GM23338 (cell line): ENCODE results near the gene USP32. TPM values are rescaled to one million over a fixed set of nuclear protein-coding genes. Genes with fewer than 3 reads are reported as not detected.

Experiments used
- ATAC-seq: fragments of 200-7000 bp; cut with Tn5 transposase; 3 replicates; pipeline ENCODE4 v1.9.1; 2020
- DNase-seq: peaks from one replicate; pipeline ENCODE4 v3.0.0-alpha.2; 2015; ENCODE audit warnings: low spot score
- H2AFZ ChIP-seq: fragments of 200-600 bp; sonication (generic); 2 replicates; pipeline ENCODE4 v1.8.0; 2016; ENCODE audit warnings: antibody characterized with exemption, mild to moderate bottlenecking, moderate library complexity
- H3F3A ChIP-seq: fragments of 200-600 bp; sonication (generic); replicated peaks from 2 replicates; pipeline ENCODE4 v1.8.0; 2017; ENCODE audit warnings: antibody characterized with exemption, mixed run types, low read depth
- H3K27ac ChIP-seq: fragments of 200-600 bp; sonication (generic); 2 replicates; pipeline ENCODE4 v1.6.1; 2016; ENCODE audit warnings: low read depth
- H3K27me3 ChIP-seq: fragments of 200-600 bp; sonication (generic); 2 replicates; pipeline ENCODE4 v1.8.0; 2016; ENCODE audit warnings: mild to moderate bottlenecking, mixed run types, moderate library complexity; ENCODE audit not compliant: insufficient read depth
- H3K36me3 ChIP-seq: fragments of 200-600 bp; sonication (generic); 2 replicates; pipeline ENCODE4 v1.8.0; 2016; ENCODE audit warnings: mild to moderate bottlenecking; ENCODE audit not compliant: insufficient read depth
- H3K4me1 ChIP-seq: fragments of 200-600 bp; sonication (generic); 2 replicates; pipeline ENCODE4 v1.8.0; 2016; ENCODE audit warnings: mild to moderate bottlenecking, moderate library complexity; ENCODE audit not compliant: insufficient read depth
- H3K4me2 ChIP-seq: fragments of 200-600 bp; sonication (generic); 2 replicates; pipeline ENCODE4 v1.7.1; 2017; ENCODE audit warnings: mixed run types
- H3K4me3 ChIP-seq: fragments of 200-600 bp; sonication (generic); 2 replicates; pipeline ENCODE4 v1.6.1; 2016; ENCODE audit warnings: mixed run types
- H3K79me2 ChIP-seq: fragments of 200-600 bp; sonication (generic); replicated peaks from 2 replicates; pipeline ENCODE4 v1.8.0; 2017; ENCODE audit warnings: mild to moderate bottlenecking; ENCODE audit not compliant: insufficient read depth
- H3K9me2 ChIP-seq: fragments of 200-600 bp; sonication (generic); 2 replicates; pipeline ENCODE4 v1.8.0; 2017; ENCODE audit not compliant: insufficient read depth
- H4K20me1 ChIP-seq: fragments of 200-600 bp; sonication (generic); replicated peaks from 2 replicates; pipeline ENCODE4 v1.8.0; 2017; ENCODE audit warnings: mild to moderate bottlenecking; ENCODE audit not compliant: insufficient read depth
- H3K27ac Mint-ChIP-seq: 2 replicates; pipeline ENCODE4 v1.8.0; 2020; ENCODE audit warnings: inconsistent platforms, mild to moderate bottlenecking, moderate library complexity, mixed read lengths
- H3K27me3 Mint-ChIP-seq: 3 replicates; pipeline ENCODE4 v1.8.0; 2022; ENCODE audit warnings: low read depth, mild to moderate bottlenecking, moderate library complexity, mixed read lengths, inconsistent platforms; ENCODE audit not compliant: insufficient read depth, poor library complexity
- H3K36me3 Mint-ChIP-seq: 3 replicates; pipeline ENCODE4 v1.8.0; 2021; ENCODE audit warnings: low read depth, mild to moderate bottlenecking, inconsistent platforms, moderate library complexity, mixed read lengths
- H3K4me1 Mint-ChIP-seq: 3 replicates; pipeline ENCODE4 v1.8.0; 2020; ENCODE audit warnings: mild to moderate bottlenecking, inconsistent platforms, mixed read lengths
- H3K4me3 Mint-ChIP-seq: 3 replicates; pipeline ENCODE4 v1.8.0; 2021; ENCODE audit warnings: moderate library complexity, mild to moderate bottlenecking, inconsistent platforms, mixed read lengths
- H3K9me3 Mint-ChIP-seq: 3 replicates; pipeline ENCODE4 v1.8.0; 2020; ENCODE audit warnings: moderate library complexity, mild to moderate bottlenecking, inconsistent platforms, mixed read lengths
- CREB1 ChIP-seq: fragments of 250-450 bp; sonication (Bioruptor Pico); IDR thresholded peaks from 2 replicates; pipeline ENCODE4 v1.5.0; 2020; ENCODE audit warnings: low read depth, mild to moderate bottlenecking, moderate library complexity
- EZH2 ChIP-seq: fragments of 200-600 bp; sonication (generic); IDR thresholded peaks from one replicate; pipeline ENCODE4 v1.8.0; 2017; ENCODE audit warnings: antibody characterized with exemption, mild to moderate bottlenecking, low read depth; ENCODE audit not compliant: unreplicated experiment
- EZH2phosphoT487 ChIP-seq: fragments of 200-600 bp; sonication (generic); IDR thresholded peaks from one replicate; pipeline ENCODE4 v1.8.1; 2018; ENCODE audit warnings: antibody characterized with exemption; ENCODE audit not compliant: unreplicated experiment
- JUNB ChIP-seq: IDR thresholded peaks from one replicate; pipeline ENCODE4 v1.6.1; 2016; ENCODE audit warnings: antibody characterized with exemption; ENCODE audit not compliant: unreplicated experiment
- NANOG ChIP-seq: IDR thresholded peaks from 2 replicates; pipeline ENCODE4 v1.6.1; 2016; ENCODE audit warnings: antibody characterized with exemption, borderline replicate concordance
- POLR2AphosphoS5 ChIP-seq: IDR thresholded peaks from 2 replicates; pipeline ENCODE4 v1.6.1; 2016; ENCODE audit warnings: antibody characterized with exemption, low read depth
- STAT1 ChIP-seq: IDR thresholded peaks from one replicate; pipeline ENCODE4 v1.6.1; 2016; ENCODE audit warnings: antibody characterized with exemption; ENCODE audit not compliant: unreplicated experiment
- ZNF114 ChIP-seq: fragments of 250-450 bp; sonication (Bioruptor Pico); IDR thresholded peaks from 2 replicates; pipeline ENCODE4 v1.5.0; 2020; ENCODE audit warnings: mild to moderate bottlenecking, moderate library complexity
- ZNF331 ChIP-seq: fragments of 250-450 bp; sonication (Bioruptor Pico); IDR thresholded peaks from 2 replicates; pipeline ENCODE4 v1.5.0; 2020; ENCODE audit warnings: low read depth, mild to moderate bottlenecking, moderate library complexity
- polyA plus RNA-seq: library from polyadenylated mRNA; unstranded; fragments of >200 nt; fragmentation: Nextera tagmentation; extraction: Ambion mirVana; gene quantifications from 2 replicates; pipeline ENCODE4 v1.2.1, GENCODE V29; 2016
- total RNA-seq: library from RNA; depleted of rRNA; stranded (reverse); fragments of >200 nt; shearing (Covaris generic); gene quantifications from 2 replicates; pipeline ENCODE4 v1.2.3, GENCODE V29; 2014
- TF ChIP-seq, protein P1 (sequence below), 2 experiments: fragments of 200-600 bp in 1 of 2; sonication (generic) in 1 of 2; conservative IDR thresholded peaks; 2 replicates each; pipeline versions ENCODE4 v1.5.1 to v1.6.1; 2016 to 2017; ENCODE audit warnings: antibody characterized with exemption in 2 of 2, low read depth in 2 of 2, mild to moderate bottlenecking in 2 of 2, moderate library complexity in 1 of 2
- TF ChIP-seq, protein P2 (sequence below): fragments of 250-450 bp; sonication (Bioruptor Pico); IDR thresholded peaks from 2 replicates; pipeline ENCODE4 v1.5.0; 2020; ENCODE audit warnings: mild to moderate bottlenecking, moderate library complexity
- TF ChIP-seq, protein P3 (sequence below): IDR thresholded peaks from one replicate; pipeline ENCODE4 v1.6.1; 2018; ENCODE audit warnings: antibody characterized with exemption; ENCODE audit not compliant: unreplicated experiment
- TF ChIP-seq, protein P4 (sequence below): IDR thresholded peaks from 2 replicates; pipeline ENCODE4 v1.6.1; 2016; ENCODE audit warnings: antibody characterized with exemption

USP32 gene
- total and polyA plus RNA-seq, 2 experiments from 2014 or later: 43.6 to 129 TPM

DNA sequence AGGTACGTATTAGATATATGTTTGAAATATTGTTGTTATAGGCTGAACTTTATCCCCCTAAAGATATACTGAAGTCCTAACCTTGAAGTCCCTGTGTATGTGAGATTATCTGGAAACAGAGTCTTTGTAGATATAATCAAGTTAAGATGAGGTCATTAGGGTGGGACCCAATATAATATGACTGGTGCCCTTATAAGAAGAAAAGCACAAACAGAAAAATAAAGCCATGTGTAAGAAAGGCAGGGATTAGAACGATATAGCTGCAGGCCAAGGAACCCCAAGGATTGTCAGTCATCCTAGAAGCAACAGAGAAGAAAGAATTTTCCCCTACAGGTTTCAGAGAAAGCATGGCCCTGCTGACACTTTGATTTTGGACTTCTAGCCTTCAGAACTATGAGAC, 95.8 kb downstream of the USP32 start:
- Mint-ChIP-seq H3K36me3 (peaks cover 6% of the 10 kb centered on the region; the same call in 2 of the 3 replicates), H3K27me3 (no peaks in the 10 kb centered on the region), H3K4me3 (no peak overlapping the region), H3K9me3 (no peaks in the 10 kb centered on the region), H3K27ac (peak overlapping the region; percentile 42; the same call in 1 of the 2 replicates), H3K4me1 (no peaks in the 10 kb centered on the region)
- Histone ChIP-seq H3K4me1 (no peaks in the 10 kb centered on the region), H3F3A (no peaks in the 10 kb centered on the region), H3K27me3 (no peaks in the 10 kb centered on the region), H3K9me2 (no peaks in the 10 kb centered on the region), H3K27ac (no peak overlapping the region), H3K79me2 (peaks cover 64% of the 10 kb centered on the region), H3K4me2 (no peak overlapping the region), H4K20me1 (peaks cover 39% of the 10 kb centered on the region), H2AFZ (no peak overlapping the region), H3K36me3 (no peaks in the 10 kb centered on the region), H3K4me3 (no peak overlapping the region)
- DNase-seq: no peak
- TF ChIP-seq, protein P1, sequence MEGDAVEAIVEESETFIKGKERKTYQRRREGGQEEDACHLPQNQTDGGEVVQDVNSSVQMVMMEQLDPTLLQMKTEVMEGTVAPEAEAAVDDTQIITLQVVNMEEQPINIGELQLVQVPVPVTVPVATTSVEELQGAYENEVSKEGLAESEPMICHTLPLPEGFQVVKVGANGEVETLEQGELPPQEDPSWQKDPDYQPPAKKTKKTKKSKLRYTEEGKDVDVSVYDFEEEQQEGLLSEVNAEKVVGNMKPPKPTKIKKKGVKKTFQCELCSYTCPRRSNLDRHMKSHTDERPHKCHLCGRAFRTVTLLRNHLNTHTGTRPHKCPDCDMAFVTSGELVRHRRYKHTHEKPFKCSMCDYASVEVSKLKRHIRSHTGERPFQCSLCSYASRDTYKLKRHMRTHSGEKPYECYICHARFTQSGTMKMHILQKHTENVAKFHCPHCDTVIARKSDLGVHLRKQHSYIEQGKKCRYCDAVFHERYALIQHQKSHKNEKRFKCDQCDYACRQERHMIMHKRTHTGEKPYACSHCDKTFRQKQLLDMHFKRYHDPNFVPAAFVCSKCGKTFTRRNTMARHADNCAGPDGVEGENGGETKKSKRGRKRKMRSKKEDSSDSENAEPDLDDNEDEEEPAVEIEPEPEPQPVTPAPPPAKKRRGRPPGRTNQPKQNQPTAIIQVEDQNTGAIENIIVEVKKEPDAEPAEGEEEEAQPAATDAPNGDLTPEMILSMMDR (conservative IDR thresholded peaks at IDR 0.05; ENCODE audit: low read depth in 2 of 2): no peak
- TF ChIP-seq, protein P2, sequence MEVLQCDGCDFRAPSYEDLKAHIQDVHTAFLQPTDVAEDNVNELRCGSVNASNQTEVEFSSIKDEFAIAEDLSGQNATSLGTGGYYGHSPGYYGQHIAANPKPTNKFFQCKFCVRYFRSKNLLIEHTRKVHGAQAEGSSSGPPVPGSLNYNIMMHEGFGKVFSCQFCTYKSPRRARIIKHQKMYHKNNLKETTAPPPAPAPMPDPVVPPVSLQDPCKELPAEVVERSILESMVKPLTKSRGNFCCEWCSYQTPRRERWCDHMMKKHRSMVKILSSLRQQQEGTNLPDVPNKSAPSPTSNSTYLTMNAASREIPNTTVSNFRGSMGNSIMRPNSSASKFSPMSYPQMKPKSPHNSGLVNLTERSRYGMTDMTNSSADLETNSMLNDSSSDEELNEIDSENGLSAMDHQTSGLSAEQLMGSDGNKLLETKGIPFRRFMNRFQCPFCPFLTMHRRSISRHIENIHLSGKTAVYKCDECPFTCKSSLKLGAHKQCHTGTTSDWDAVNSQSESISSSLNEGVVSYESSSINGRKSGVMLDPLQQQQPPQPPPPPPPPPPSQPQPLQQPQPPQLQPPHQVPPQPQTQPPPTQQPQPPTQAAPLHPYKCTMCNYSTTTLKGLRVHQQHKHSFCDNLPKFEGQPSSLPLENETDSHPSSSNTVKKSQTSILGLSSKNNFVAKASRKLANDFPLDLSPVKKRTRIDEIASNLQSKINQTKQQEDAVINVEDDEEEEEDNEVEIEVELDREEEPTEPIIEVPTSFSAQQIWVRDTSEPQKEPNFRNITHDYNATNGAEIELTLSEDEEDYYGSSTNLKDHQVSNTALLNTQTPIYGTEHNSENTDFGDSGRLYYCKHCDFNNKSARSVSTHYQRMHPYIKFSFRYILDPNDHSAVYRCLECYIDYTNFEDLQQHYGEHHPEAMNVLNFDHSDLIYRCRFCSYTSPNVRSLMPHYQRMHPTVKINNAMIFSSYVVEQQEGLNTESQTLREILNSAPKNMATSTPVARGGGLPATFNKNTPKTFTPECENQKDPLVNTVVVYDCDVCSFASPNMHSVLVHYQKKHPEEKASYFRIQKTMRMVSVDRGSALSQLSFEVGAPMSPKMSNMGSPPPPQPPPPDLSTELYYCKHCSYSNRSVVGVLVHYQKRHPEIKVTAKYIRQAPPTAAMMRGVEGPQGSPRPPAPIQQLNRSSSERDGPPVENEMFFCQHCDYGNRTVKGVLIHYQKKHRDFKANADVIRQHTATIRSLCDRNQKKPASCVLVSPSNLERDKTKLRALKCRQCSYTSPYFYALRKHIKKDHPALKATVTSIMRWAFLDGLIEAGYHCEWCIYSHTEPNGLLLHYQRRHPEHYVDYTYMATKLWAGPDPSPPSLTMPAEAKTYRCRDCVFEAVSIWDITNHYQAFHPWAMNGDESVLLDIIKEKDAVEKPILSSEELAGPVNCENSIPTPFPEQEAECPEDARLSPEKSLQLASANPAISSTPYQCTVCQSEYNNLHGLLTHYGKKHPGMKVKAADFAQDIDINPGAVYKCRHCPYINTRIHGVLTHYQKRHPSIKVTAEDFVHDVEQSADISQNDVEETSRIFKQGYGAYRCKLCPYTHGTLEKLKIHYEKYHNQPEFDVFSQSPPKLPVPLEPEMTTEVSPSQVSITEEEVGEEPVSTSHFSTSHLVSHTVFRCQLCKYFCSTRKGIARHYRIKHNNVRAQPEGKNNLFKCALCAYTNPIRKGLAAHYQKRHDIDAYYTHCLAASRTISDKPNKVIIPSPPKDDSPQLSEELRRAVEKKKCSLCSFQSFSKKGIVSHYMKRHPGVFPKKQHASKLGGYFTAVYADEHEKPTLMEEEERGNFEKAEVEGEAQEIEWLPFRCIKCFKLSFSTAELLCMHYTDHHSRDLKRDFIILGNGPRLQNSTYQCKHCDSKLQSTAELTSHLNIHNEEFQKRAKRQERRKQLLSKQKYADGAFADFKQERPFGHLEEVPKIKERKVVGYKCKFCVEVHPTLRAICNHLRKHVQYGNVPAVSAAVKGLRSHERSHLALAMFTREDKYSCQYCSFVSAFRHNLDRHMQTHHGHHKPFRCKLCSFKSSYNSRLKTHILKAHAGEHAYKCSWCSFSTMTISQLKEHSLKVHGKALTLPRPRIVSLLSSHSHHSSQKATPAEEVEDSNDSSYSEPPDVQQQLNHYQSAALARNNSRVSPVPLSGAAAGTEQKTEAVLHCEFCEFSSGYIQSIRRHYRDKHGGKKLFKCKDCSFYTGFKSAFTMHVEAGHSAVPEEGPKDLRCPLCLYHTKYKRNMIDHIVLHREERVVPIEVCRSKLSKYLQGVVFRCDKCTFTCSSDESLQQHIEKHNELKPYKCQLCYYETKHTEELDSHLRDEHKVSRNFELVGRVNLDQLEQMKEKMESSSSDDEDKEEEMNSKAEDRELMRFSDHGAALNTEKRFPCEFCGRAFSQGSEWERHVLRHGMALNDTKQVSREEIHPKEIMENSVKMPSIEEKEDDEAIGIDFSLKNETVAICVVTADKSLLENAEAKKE (CRISPR knock-in tag): no peak
- no peak for TF ChIP-seq EZH2phosphoT487
- no peak for TF ChIP-seq CREB1
- TF ChIP-seq ZNF114 (CRISPR knock-in tag): no peak
- TF ChIP-seq NANOG: no peak
- TF ChIP-seq, protein P3, sequence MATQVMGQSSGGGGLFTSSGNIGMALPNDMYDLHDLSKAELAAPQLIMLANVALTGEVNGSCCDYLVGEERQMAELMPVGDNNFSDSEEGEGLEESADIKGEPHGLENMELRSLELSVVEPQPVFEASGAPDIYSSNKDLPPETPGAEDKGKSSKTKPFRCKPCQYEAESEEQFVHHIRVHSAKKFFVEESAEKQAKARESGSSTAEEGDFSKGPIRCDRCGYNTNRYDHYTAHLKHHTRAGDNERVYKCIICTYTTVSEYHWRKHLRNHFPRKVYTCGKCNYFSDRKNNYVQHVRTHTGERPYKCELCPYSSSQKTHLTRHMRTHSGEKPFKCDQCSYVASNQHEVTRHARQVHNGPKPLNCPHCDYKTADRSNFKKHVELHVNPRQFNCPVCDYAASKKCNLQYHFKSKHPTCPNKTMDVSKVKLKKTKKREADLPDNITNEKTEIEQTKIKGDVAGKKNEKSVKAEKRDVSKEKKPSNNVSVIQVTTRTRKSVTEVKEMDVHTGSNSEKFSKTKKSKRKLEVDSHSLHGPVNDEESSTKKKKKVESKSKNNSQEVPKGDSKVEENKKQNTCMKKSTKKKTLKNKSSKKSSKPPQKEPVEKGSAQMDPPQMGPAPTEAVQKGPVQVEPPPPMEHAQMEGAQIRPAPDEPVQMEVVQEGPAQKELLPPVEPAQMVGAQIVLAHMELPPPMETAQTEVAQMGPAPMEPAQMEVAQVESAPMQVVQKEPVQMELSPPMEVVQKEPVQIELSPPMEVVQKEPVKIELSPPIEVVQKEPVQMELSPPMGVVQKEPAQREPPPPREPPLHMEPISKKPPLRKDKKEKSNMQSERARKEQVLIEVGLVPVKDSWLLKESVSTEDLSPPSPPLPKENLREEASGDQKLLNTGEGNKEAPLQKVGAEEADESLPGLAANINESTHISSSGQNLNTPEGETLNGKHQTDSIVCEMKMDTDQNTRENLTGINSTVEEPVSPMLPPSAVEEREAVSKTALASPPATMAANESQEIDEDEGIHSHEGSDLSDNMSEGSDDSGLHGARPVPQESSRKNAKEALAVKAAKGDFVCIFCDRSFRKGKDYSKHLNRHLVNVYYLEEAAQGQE: no peak
- TF ChIP-seq JUNB: no peak
- no peak for TF ChIP-seq POLR2AphosphoS5
- no peak for TF ChIP-seq EZH2
- TF ChIP-seq ZNF331 (CRISPR knock-in tag): no peak
- TF ChIP-seq, protein P4, sequence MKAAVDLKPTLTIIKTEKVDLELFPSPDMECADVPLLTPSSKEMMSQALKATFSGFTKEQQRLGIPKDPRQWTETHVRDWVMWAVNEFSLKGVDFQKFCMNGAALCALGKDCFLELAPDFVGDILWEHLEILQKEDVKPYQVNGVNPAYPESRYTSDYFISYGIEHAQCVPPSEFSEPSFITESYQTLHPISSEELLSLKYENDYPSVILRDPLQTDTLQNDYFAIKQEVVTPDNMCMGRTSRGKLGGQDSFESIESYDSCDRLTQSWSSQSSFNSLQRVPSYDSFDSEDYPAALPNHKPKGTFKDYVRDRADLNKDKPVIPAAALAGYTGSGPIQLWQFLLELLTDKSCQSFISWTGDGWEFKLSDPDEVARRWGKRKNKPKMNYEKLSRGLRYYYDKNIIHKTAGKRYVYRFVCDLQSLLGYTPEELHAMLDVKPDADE: no peak
- no peak for TF ChIP-seq STAT1
- ATAC-seq: no peak
